ENCODE measurements around the gene PIP4K2A. TPM values are rescaled to one million over a fixed set of nuclear protein-coding genes. Genes with fewer than 3 reads are reported as not detected.

Gene PIP4K2A
- total and polyA plus RNA-seq, 2 experiments from 2014 or later = 16.5 to 31.1 TPM

DNA sequence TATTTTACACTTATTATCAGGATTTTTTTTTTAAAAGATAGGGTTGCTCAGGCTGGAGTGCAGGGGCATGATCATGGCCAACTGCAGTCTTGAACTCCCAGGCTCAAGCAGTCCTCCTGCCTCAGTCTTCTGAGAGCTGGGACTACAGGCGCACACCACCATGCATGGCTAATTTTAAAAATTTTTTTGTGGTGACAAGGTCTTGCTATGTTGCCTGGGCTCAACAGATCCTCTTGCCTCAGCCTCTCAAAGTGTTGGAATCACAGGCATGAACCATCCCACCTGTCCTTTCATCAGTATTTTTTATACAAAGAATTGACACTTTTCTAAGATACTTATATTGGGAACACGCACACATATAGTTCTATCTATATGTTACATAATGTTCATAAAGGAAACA lies 99.3 kb downstream of the PIP4K2A start:
- no peak overlapping the region for H2AFZ ChIP-seq
- WGBS (ENCODE audit: low lambda C conversion rate, missing lambda C conversion rate) = 99% methylated on average over 2 of the region's 2 CpGs
- no peak overlapping the region for H3K4me3 ChIP-seq
- peaks cover 38% of the 10 kb centered on the region for H3K79me2 ChIP-seq
- H3K4me2 ChIP-seq = no peak overlapping the region
- no peaks in the 10 kb centered on the region for H3K27me3 ChIP-seq
- H3K9me2 ChIP-seq (replicated peaks; ENCODE audit: insufficient read depth) = no peaks in the 10 kb centered on the region
- no peak overlapping the region for H3K27ac ChIP-seq
- H3K9me3 ChIP-seq (ENCODE audit: low read depth) = no peaks in the 10 kb centered on the region
- no peak for DNase-seq (ENCODE audit: low spot score)
- H3K36me3 ChIP-seq (replicated peaks; ENCODE audit: insufficient read depth, low read depth) = no peaks in the 10 kb centered on the region
- H3K4me1 ChIP-seq (ENCODE audit: insufficient read depth) = peaks cover 15% of the 10 kb centered on the region
- TF ChIP-seq, protein P1, sequence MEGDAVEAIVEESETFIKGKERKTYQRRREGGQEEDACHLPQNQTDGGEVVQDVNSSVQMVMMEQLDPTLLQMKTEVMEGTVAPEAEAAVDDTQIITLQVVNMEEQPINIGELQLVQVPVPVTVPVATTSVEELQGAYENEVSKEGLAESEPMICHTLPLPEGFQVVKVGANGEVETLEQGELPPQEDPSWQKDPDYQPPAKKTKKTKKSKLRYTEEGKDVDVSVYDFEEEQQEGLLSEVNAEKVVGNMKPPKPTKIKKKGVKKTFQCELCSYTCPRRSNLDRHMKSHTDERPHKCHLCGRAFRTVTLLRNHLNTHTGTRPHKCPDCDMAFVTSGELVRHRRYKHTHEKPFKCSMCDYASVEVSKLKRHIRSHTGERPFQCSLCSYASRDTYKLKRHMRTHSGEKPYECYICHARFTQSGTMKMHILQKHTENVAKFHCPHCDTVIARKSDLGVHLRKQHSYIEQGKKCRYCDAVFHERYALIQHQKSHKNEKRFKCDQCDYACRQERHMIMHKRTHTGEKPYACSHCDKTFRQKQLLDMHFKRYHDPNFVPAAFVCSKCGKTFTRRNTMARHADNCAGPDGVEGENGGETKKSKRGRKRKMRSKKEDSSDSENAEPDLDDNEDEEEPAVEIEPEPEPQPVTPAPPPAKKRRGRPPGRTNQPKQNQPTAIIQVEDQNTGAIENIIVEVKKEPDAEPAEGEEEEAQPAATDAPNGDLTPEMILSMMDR (IDR thresholded peaks at IDR 0.05; ENCODE audit: poor library complexity) = no peak
- no peak for TF ChIP-seq EZH2 (IDR thresholded peaks at IDR 0.05; ENCODE audit: borderline replicate concordance)
- no peak for TF ChIP-seq EZH2phosphoT487 (IDR thresholded peaks at IDR 0.05; ENCODE audit: low read depth, severe bottlenecking, unreplicated experiment)
- no peaks in the 10 kb centered on the region for H4K20me1 ChIP-seq (ENCODE audit: insufficient read depth, poor library complexity, severe bottlenecking)

DNA sequence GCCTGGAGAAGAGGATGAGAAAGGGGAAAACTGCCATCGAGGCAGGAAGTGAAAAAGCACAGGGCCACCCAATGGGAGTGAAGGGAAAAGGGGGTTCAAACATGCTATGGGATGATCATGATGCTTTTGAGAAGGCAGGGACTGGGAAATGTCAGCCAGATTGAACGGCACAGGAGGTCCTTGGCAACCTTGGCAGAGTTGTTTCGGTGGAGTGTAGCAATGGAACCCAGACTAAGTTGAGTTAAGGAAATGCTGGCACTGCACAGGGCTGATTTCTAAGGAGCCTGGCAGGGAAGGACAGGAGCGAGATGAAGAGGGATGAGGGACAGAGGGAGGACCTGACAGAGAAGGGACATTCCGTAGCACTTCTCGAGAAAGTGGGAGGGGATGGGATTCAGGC lies 101.4 kb downstream of the PIP4K2A start:
- no peak for TF ChIP-seq EZH2 (IDR thresholded peaks at IDR 0.05; ENCODE audit: borderline replicate concordance)
- TF ChIP-seq, protein P1 (IDR thresholded peaks at IDR 0.05; ENCODE audit: poor library complexity) = no peak
- no peak for TF ChIP-seq EZH2phosphoT487 (IDR thresholded peaks at IDR 0.05; ENCODE audit: low read depth, severe bottlenecking, unreplicated experiment)
- no peak overlapping the region for H2AFZ ChIP-seq
- no peaks in the 10 kb centered on the region for H3K36me3 ChIP-seq (replicated peaks; ENCODE audit: insufficient read depth, low read depth)
- no peaks in the 10 kb centered on the region for H3K27me3 ChIP-seq
- H3K4me3 ChIP-seq = no peak overlapping the region
- 75% methylated on average over 6 of the region's 6 CpGs for WGBS (ENCODE audit: low lambda C conversion rate, missing lambda C conversion rate)
- no peaks in the 10 kb centered on the region for H3K9me2 ChIP-seq (replicated peaks; ENCODE audit: insufficient read depth)
- H3K4me2 ChIP-seq = no peak overlapping the region
- peaks cover 12% of the 10 kb centered on the region for H3K4me1 ChIP-seq (ENCODE audit: insufficient read depth)
- peaks cover 26% of the 10 kb centered on the region for H3K79me2 ChIP-seq
- no peak for DNase-seq (ENCODE audit: low spot score)
- no peak overlapping the region for H3K27ac ChIP-seq
- H4K20me1 ChIP-seq (ENCODE audit: insufficient read depth, poor library complexity, severe bottlenecking) = no peaks in the 10 kb centered on the region
- no peaks in the 10 kb centered on the region for H3K9me3 ChIP-seq (ENCODE audit: low read depth)

DNA sequence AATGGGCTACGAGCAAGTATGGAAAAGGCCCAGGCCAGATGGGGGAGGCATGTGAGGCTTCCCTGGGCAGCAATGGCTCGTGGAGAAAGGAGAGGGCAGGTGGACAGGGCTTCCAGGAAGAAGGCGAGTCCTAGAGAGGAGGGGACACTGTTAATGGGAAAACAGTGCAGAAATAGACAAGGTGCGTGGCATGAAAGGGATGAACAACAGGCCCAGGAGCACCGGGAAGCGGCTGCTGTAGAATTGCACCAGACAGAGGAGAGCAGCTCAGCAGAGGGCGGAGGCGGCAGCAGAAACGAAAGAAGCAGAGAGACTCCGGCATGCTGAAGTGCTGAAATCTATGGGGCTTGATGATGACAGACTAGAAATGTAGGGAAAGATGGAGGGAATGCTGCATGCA lies 102.1 kb downstream of the PIP4K2A start:
- H3K27ac ChIP-seq = no peak overlapping the region
- 93% methylated on average over 9 of the region's 10 CpGs for WGBS (ENCODE audit: low lambda C conversion rate, missing lambda C conversion rate)
- H3K9me3 ChIP-seq (ENCODE audit: low read depth) = no peaks in the 10 kb centered on the region
- no peaks in the 10 kb centered on the region for H3K27me3 ChIP-seq
- DNase-seq (ENCODE audit: low spot score) = no peak
- TF ChIP-seq EZH2phosphoT487 (IDR thresholded peaks at IDR 0.05; ENCODE audit: low read depth, severe bottlenecking, unreplicated experiment) (no peak), EZH2 (IDR thresholded peaks at IDR 0.05; ENCODE audit: borderline replicate concordance) (no peak)
- TF ChIP-seq, protein P1 (IDR thresholded peaks at IDR 0.05; ENCODE audit: poor library complexity) = no peak
- no peaks in the 10 kb centered on the region for H3K9me2 ChIP-seq (replicated peaks; ENCODE audit: insufficient read depth)
- H3K4me1 ChIP-seq (ENCODE audit: insufficient read depth) = peaks cover 9% of the 10 kb centered on the region
- H3K4me2 ChIP-seq = no peak overlapping the region
- no peaks in the 10 kb centered on the region for H3K36me3 ChIP-seq (replicated peaks; ENCODE audit: insufficient read depth, low read depth)
- H2AFZ ChIP-seq = no peak overlapping the region
- H3K4me3 ChIP-seq = no peak overlapping the region
- H4K20me1 ChIP-seq (ENCODE audit: insufficient read depth, poor library complexity, severe bottlenecking) = no peaks in the 10 kb centered on the region
- H3K79me2 ChIP-seq = peaks cover 26% of the 10 kb centered on the region
